GM18505 (cell line): ENCODE results near the gene ANTXR2.
"Not testable (repeated sequence)": the region's sequence is repeated elsewhere in the genome, so short reads cannot be mapped to it uniquely, and the experiment has no call there.

Experiments used
- ATAC-seq: cut with Tn5 transposase; IDR thresholded peaks from one replicate; pipeline ENCODE4 v1.9.1; 2021; ENCODE audit not compliant: unreplicated experiment
- POLR2A ChIP-seq: IDR thresholded peaks from 4 replicates; pipeline ENCODE4 v1.6.1; 2011; ENCODE audit warnings: borderline replicate concordance; ENCODE audit not compliant: insufficient read depth, insufficient read length; ENCODE audit errors: extremely low read depth

Gene ANTXR2

GRCh38 chr4:79913581-79913980 is 159.4 kb downstream of the ANTXR2 start:
- ATAC-seq: no peak
- TF ChIP-seq POLR2A: no peak

GRCh38 chr4:79907001-79907400 is 166.0 kb downstream of the ANTXR2 start:
- no peak for ATAC-seq
- TF ChIP-seq POLR2A: no peak

- TF ChIP-seq POLR2A: no peak
- ATAC-seq: no peak
These were observed 166.7 kb downstream of the ANTXR2 start for GRCh38 chr4:79906303-79906702.

GRCh38 chr4:79905212-79905611 is 167.8 kb downstream of the ANTXR2 start:
- no peak for TF ChIP-seq POLR2A
- no peak for ATAC-seq

- ATAC-seq: no peak
These were observed 168.7 kb downstream of the ANTXR2 start for GRCh38 chr4:79904331-79904730.

GRCh38 chr4:79900182-79900581 is 172.8 kb downstream of the ANTXR2 start:
- no peak for TF ChIP-seq POLR2A
- no peak for ATAC-seq

More at GRCh38 chr4:79904331-79904730, 168.7 kb downstream of the ANTXR2 start:
- TF ChIP-seq POLR2A: no peak

GRCh38 chr4:79899481-79899880 is 173.5 kb downstream of the ANTXR2 start:
- TF ChIP-seq POLR2A: no peak
- ATAC-seq: no peak

GRCh38 chr4:79898055-79898454 is 175.0 kb downstream of the ANTXR2 start:
- no peak for ATAC-seq
- no peak for TF ChIP-seq POLR2A

GRCh38 chr4:79897174-79897573 is 175.9 kb downstream of the ANTXR2 start:
- TF ChIP-seq POLR2A: no peak
- ATAC-seq: no peak

- ATAC-seq: no peak
- no peak for TF ChIP-seq POLR2A
These were observed 179.6 kb downstream of the ANTXR2 start for GRCh38 chr4:79893456-79893855.

- ATAC-seq: not testable (repeated sequence)
These were observed 184.0 kb downstream of the ANTXR2 start for GRCh38 chr4:79889026-79889425.

GRCh38 chr4:79886557-79886956 is 186.5 kb downstream of the ANTXR2 start:
- ATAC-seq: no peak
- TF ChIP-seq POLR2A: no peak

GRCh38 chr4:79886021-79886420 is 187.0 kb downstream of the ANTXR2 start:
- no peak for TF ChIP-seq POLR2A
- ATAC-seq: no peak

- no peak for TF ChIP-seq POLR2A
These were observed 189.7 kb downstream of the ANTXR2 start for GRCh38 chr4:79883290-79883689.

GRCh38 chr4:79882806-79883205 is 190.2 kb downstream of the ANTXR2 start:
- TF ChIP-seq POLR2A: no peak
- no peak for ATAC-seq

More at GRCh38 chr4:79883290-79883689, 189.7 kb downstream of the ANTXR2 start:
- no peak for ATAC-seq
